H9 (cell line): ENCODE data around the gene MMD2. TPM values are rescaled to one million over a fixed set of nuclear protein-coding genes. Genes with fewer than 3 reads are reported as not detected.
A peak's percentile ranks its signal among the peaks of the same experiment; 100 is the strongest.

Experiments
- DNase-seq: peaks from one replicate; pipeline ENCODE4 v3.0.0-alpha.2; 2017
- H2AFZ ChIP-seq: one replicate; pipeline ENCODE4 v1.6.1; 2013; ENCODE audit warnings: mild to moderate bottlenecking, low read length, control low read depth, moderate library complexity
- H2AK5ac ChIP-seq: 2 replicates; pipeline ENCODE4 v1.6.1; 2013; ENCODE audit warnings: low read length, control low read depth, mixed read lengths; ENCODE audit not compliant: insufficient read length
- H2BK120ac ChIP-seq: one replicate; pipeline ENCODE4 v1.6.1; 2013; ENCODE audit warnings: low read depth, mild to moderate bottlenecking, low read length, control low read depth, inconsistent platforms; ENCODE audit not compliant: poor library complexity, severe bottlenecking
- H2BK12ac ChIP-seq: 2 replicates; pipeline ENCODE4 v1.6.1; 2013; ENCODE audit warnings: low read length, control low read depth, mixed read lengths, low read depth; ENCODE audit not compliant: insufficient read length
- H2BK15ac ChIP-seq: 2 replicates; pipeline ENCODE4 v1.6.1; 2013; ENCODE audit warnings: low read depth, low read length, control low read depth
- H2BK20ac ChIP-seq: one replicate; pipeline ENCODE4 v1.6.1; 2013; ENCODE audit warnings: low read depth, mild to moderate bottlenecking, low read length, control low read depth, inconsistent platforms; ENCODE audit not compliant: poor library complexity, severe bottlenecking
- H2BK5ac ChIP-seq: 2 replicates; pipeline ENCODE4 v1.6.1; 2013; ENCODE audit warnings: low read length, control low read depth, mixed read lengths; ENCODE audit not compliant: insufficient read length
- H3K14ac ChIP-seq: 2 replicates; pipeline ENCODE4 v1.6.1; 2013; ENCODE audit warnings: low read length, control low read depth; ENCODE audit not compliant: insufficient read depth
- H3K18ac ChIP-seq: 2 replicates; pipeline ENCODE4 v1.6.1; 2013; ENCODE audit warnings: low read depth, mild to moderate bottlenecking, mixed read lengths, low read length, control low read depth; ENCODE audit not compliant: insufficient read length
- H3K23ac ChIP-seq: 2 replicates; pipeline ENCODE4 v1.6.1; 2013; ENCODE audit warnings: low read length, control low read depth, mixed read lengths, low read depth; ENCODE audit not compliant: insufficient read length
- H3K23me2 ChIP-seq: 2 replicates; pipeline ENCODE4 v1.6.1; 2013; ENCODE audit warnings: low read depth, mild to moderate bottlenecking, mixed read lengths, low read length, control low read depth; ENCODE audit not compliant: insufficient read length, poor library complexity, severe bottlenecking
- H3K27ac ChIP-seq: 2 replicates; pipeline ENCODE4 v1.5.1; 2013; ENCODE audit warnings: low read length, control low read depth, mixed read lengths, low read depth; ENCODE audit not compliant: insufficient read length
- H3K27me3 ChIP-seq: 2 replicates; pipeline ENCODE4 v1.6.1; 2013; ENCODE audit warnings: low read length, control low read depth, inconsistent platforms; ENCODE audit not compliant: insufficient read depth
- H3K4ac ChIP-seq: 2 replicates; pipeline ENCODE4 v1.6.1; 2013; ENCODE audit warnings: low read depth, mild to moderate bottlenecking, control low read depth, inconsistent platforms, low read length, moderate library complexity
- H3K4me1 ChIP-seq: 2 replicates; pipeline ENCODE4 v1.6.1; 2013; ENCODE audit warnings: low read length, control low read depth, inconsistent platforms; ENCODE audit not compliant: insufficient read depth
- H3K4me2 ChIP-seq: 2 replicates; pipeline ENCODE4 v1.6.1; 2013; ENCODE audit warnings: low read length, control low read depth, mixed read lengths; ENCODE audit not compliant: insufficient read length, insufficient read depth
- H3K56ac ChIP-seq: 2 replicates; pipeline ENCODE4 v1.6.1; 2013; ENCODE audit warnings: low read depth, mild to moderate bottlenecking, mixed read lengths, low read length, control low read depth; ENCODE audit not compliant: insufficient read length
- H3K79me1 ChIP-seq: 2 replicates; pipeline ENCODE4 v1.6.1; 2013; ENCODE audit warnings: low read depth, mild to moderate bottlenecking, moderate library complexity, low read length, control low read depth, inconsistent platforms; ENCODE audit not compliant: insufficient read depth, poor library complexity, severe bottlenecking
- H3K79me2 ChIP-seq: 2 replicates; pipeline ENCODE4 v1.6.1; 2013; ENCODE audit warnings: low read length, control low read depth, inconsistent platforms; ENCODE audit not compliant: insufficient read depth
- H3K9ac ChIP-seq: 2 replicates; pipeline ENCODE4 v1.6.1; 2013; ENCODE audit warnings: low read length, control low read depth, mixed read lengths; ENCODE audit not compliant: insufficient read length; ENCODE audit errors: extremely low read depth
- H3K9me3 ChIP-seq: one replicate; pipeline ENCODE4 v1.6.1; 2013; ENCODE audit warnings: low read depth, low read length, inconsistent platforms; ENCODE audit not compliant: control insufficient read depth
- H3T11ph ChIP-seq: one replicate; pipeline ENCODE4 v1.6.1; 2013; ENCODE audit warnings: mild to moderate bottlenecking, low read length, control low read depth, inconsistent platforms
- H4K20me1 ChIP-seq: one replicate; pipeline ENCODE4 v1.6.1; 2013; ENCODE audit not compliant: control insufficient read depth, insufficient read length, insufficient read depth
- H4K5ac ChIP-seq: 2 replicates; pipeline ENCODE4 v1.6.1; 2013; ENCODE audit warnings: low read depth, mild to moderate bottlenecking, mixed read lengths, low read length, control low read depth; ENCODE audit not compliant: insufficient read length
- H4K8ac ChIP-seq: replicated peaks from 2 replicates; pipeline ENCODE4 v1.6.1; 2013; ENCODE audit warnings: low read length, control low read depth, mixed read lengths, low read depth; ENCODE audit not compliant: insufficient read length
- H4K91ac ChIP-seq: 2 replicates; pipeline ENCODE4 v1.6.1; 2013; ENCODE audit warnings: low read depth, mild to moderate bottlenecking, moderate library complexity, mixed read lengths, low read length, control low read depth; ENCODE audit not compliant: insufficient read length
- H3K27ac Mint-ChIP-seq, 3 experiments: 2 replicates in 2 of 3; 3 replicates in 1 of 3; pipeline ENCODE4 v1.8.0; 2020 to 2021; ENCODE audit warnings: mixed read lengths in 3 of 3, mild to moderate bottlenecking in 1 of 3, moderate library complexity in 1 of 3
- H3K27me3 Mint-ChIP-seq: 2 replicates; pipeline ENCODE4 v1.8.0; 2021; ENCODE audit warnings: low read depth, mild to moderate bottlenecking, moderate library complexity, mixed read lengths
- H3K36me3 Mint-ChIP-seq, 3 experiments: 2 replicates in 2 of 3; 3 replicates in 1 of 3; pipeline ENCODE4 v1.8.0; 2020 to 2021; ENCODE audit warnings: low read depth in 3 of 3, mixed read lengths in 3 of 3; ENCODE audit not compliant: insufficient read depth in 1 of 3
- H3K4me1 Mint-ChIP-seq, 2 experiments: 2 replicates each; pipeline ENCODE4 v1.8.0; 2020; ENCODE audit warnings: mixed read lengths in 2 of 2
- H3K4me3 Mint-ChIP-seq, 2 experiments: 2 replicates in 1 of 2; 3 replicates in 1 of 2; pipeline ENCODE4 v1.8.0; 2020 to 2021; ENCODE audit warnings: mild to moderate bottlenecking in 2 of 2, mixed read lengths in 2 of 2, moderate library complexity in 1 of 2
- H3K9me3 Mint-ChIP-seq, 2 experiments: 2 replicates in 1 of 2; 3 replicates in 1 of 2; pipeline ENCODE4 v1.8.0; 2020; ENCODE audit warnings: mild to moderate bottlenecking in 2 of 2, mixed read lengths in 2 of 2, moderate library complexity in 1 of 2
- CTCF ChIP-seq: fragments of 200-600 bp; sonication (generic); conservative IDR thresholded peaks from 3 replicates; pipeline ENCODE4 v1.8.0; 2021; ENCODE audit warnings: antibody characterized with exemption, mild to moderate bottlenecking
- WGBS: extraction: QIAGEN DNeasy Blood & Tissue Kit; methylation state at CpG from one replicate; pipeline ENCODE4 v1.1.7; 2013; ENCODE audit warnings: missing lambda C conversion rate, low lambda C conversion rate, mixed read lengths; ENCODE audit not compliant: insufficient read length; ENCODE audit errors: extremely low coverage; 5-methylcytosine and 5-hydroxymethylcytosine counted together
- total RNA-seq: library from RNA; stranded (reverse); gene quantifications from 2 replicates; pipeline ENCODE4 v1.2.1, GENCODE V29; 2021

Gene MMD2
- total RNA-seq, 1 experiment from 2014 or later, result 0.20 TPM

GRCh38 chr7:4885317-4885807, 73.6 kb downstream of the MMD2 start:
- H3K36me3 Mint-ChIP-seq, result no peaks in the 10 kb centered on the region; a peak in 1 of 7 replicates
- Histone ChIP-seq H3K18ac (no peak overlapping the region), H3K27ac (no peak overlapping the region), H2BK12ac (no peak overlapping the region), H3K27me3 (no peaks in the 10 kb centered on the region), H3K79me2 (no peaks in the 10 kb centered on the region), H3K14ac (no peak overlapping the region), H3K9me3 (no peaks in the 10 kb centered on the region), H4K5ac (no peak overlapping the region), H2BK15ac (no peak overlapping the region), H3K4me1 (no peaks in the 10 kb centered on the region), H2BK5ac (no peak overlapping the region), H3K56ac (no peak overlapping the region), H3K79me1 (no peaks in the 10 kb centered on the region), H2AFZ (no peak overlapping the region), H4K91ac (no peak overlapping the region), H3K9ac (no peak overlapping the region), H3K23me2 (peaks cover 11% of the 10 kb centered on the region), H4K8ac (no peak overlapping the region), H2AK5ac (no peak overlapping the region), H3K23ac (no peak overlapping the region), H3T11ph (no peak overlapping the region), H3K4me2 (no peak overlapping the region), H2BK20ac (no peak overlapping the region), H3K4ac (no peak overlapping the region), H4K20me1 (no peaks in the 10 kb centered on the region), H2BK120ac (no peak overlapping the region)
- no peak for TF ChIP-seq CTCF
- H3K4me3 Mint-ChIP-seq, result no peak overlapping the region
- peaks cover 11 to 15% of the 10 kb centered on the region in 2 experiments for H3K4me1 Mint-ChIP-seq
- no CpG with 5 or more reads among the region's 7 CpGs for WGBS
- no peak for DNase-seq
- peaks cover 18% of the 10 kb centered on the region for H3K27me3 Mint-ChIP-seq
- H3K27ac Mint-ChIP-seq, result peak overlapping the region in 1 of 3 experiments; percentile 40; a peak in 1 of 7 replicates
- H3K9me3 Mint-ChIP-seq, result no peaks in the 10 kb centered on the region; a peak in 2 of 5 replicates
